ENCODE results near the gene GIGYF2. TPM values are rescaled to one million over a fixed set of nuclear protein-coding genes. Genes with fewer than 3 reads are reported as not detected.

GIGYF2 gene
- total RNA-seq, 1 experiment from 2014 or later: 68.3 TPM

DNA sequence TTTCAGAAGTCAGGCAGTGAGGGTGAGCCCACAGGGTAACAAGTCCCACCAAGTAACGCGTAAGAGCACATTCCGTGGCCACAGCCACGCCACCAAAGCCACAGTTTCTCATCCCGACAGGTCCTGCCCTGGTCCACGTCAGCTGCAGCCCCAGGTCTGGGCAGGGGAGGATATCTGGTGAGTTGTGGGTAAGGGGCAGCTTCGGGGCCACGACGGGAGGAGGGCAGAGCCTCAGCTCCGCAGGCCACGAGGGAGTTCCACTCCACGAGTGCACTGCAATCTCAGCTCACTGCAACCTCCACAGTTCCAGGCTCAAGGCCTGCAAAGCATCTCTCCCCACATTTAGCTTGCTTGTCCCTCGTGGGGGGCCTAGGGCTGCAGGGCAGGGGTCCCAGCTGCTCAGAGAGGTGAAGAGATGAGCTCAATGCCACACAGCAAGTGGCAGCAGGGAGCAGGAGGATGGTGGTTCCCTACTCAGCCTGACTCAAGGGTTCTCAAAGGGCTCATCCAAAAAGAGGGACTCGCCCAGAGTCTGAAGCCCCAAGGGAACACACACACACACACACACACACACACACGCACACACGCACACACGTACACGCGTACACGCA, 185.5 kb downstream of the GIGYF2 start:
- DNase-seq (ENCODE audit: low read depth, low spot score): no peak
- no peak for ATAC-seq
- BruUV-seq (replicated peaks): no TSS peak
- Histone ChIP-seq H3K36me3 (ENCODE audit: control insufficient read depth, insufficient read depth, low read length) (no peaks in the 10 kb centered on the region), H3K4me1 (ENCODE audit: control insufficient read depth, insufficient read depth, low read length) (peaks cover 17% of the 10 kb centered on the region), H3K9me3 (ENCODE audit: control insufficient read depth, insufficient read depth, low read depth, low read length) (no peaks in the 10 kb centered on the region), H3K27me3 (ENCODE audit: control insufficient read depth, insufficient read depth, low read length) (no peaks in the 10 kb centered on the region), H3K4me3 (ENCODE audit: low read depth in 2 of 2, low read length in 2 of 2) (no peak overlapping the region), H3K27ac (ENCODE audit: low read length) (no peak overlapping the region)
- in situ Hi-C loops (cut with HindIII; ENCODE audit: low pct_unique_long_range_greater_than_20kb, low sequenced_read_pairs): no loop called here
- CTCF ChIA-PET: no interaction called here
- intact Hi-C loops (cut with micrococcal nuclease; ENCODE audit: unreplicated experiment): no loop called here
- POLR2A ChIA-PET: no interaction called here
- TF ChIP-seq SIN3A (IDR thresholded peaks at IDR 0.05; ENCODE audit: borderline replicate concordance, insufficient read depth, low read depth, low read length) (no peak), POLR2AphosphoS5 (IDR thresholded peaks at IDR 0.05; ENCODE audit: low read depth, low read length) (no peak), CTCF (IDR thresholded peaks at IDR 0.05) (no peak), TCF7L2 (IDR thresholded peaks at IDR 0.05; ENCODE audit: low read depth, low read length) (no peak)
- TF ChIP-seq, protein P1, sequence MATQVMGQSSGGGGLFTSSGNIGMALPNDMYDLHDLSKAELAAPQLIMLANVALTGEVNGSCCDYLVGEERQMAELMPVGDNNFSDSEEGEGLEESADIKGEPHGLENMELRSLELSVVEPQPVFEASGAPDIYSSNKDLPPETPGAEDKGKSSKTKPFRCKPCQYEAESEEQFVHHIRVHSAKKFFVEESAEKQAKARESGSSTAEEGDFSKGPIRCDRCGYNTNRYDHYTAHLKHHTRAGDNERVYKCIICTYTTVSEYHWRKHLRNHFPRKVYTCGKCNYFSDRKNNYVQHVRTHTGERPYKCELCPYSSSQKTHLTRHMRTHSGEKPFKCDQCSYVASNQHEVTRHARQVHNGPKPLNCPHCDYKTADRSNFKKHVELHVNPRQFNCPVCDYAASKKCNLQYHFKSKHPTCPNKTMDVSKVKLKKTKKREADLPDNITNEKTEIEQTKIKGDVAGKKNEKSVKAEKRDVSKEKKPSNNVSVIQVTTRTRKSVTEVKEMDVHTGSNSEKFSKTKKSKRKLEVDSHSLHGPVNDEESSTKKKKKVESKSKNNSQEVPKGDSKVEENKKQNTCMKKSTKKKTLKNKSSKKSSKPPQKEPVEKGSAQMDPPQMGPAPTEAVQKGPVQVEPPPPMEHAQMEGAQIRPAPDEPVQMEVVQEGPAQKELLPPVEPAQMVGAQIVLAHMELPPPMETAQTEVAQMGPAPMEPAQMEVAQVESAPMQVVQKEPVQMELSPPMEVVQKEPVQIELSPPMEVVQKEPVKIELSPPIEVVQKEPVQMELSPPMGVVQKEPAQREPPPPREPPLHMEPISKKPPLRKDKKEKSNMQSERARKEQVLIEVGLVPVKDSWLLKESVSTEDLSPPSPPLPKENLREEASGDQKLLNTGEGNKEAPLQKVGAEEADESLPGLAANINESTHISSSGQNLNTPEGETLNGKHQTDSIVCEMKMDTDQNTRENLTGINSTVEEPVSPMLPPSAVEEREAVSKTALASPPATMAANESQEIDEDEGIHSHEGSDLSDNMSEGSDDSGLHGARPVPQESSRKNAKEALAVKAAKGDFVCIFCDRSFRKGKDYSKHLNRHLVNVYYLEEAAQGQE (IDR thresholded peaks at IDR 0.05; ENCODE audit: insufficient read depth in 1 of 2, low read depth in 2 of 2, low read length in 1 of 2): no peak

- no peak for ATAC-seq
- intact Hi-C loops (cut with micrococcal nuclease; ENCODE audit: unreplicated experiment) (no loop called here), in situ Hi-C loops (cut with HindIII; ENCODE audit: low pct_unique_long_range_greater_than_20kb, low sequenced_read_pairs) (no loop called here)
- Histone ChIP-seq H3K36me3 (ENCODE audit: control insufficient read depth, insufficient read depth, low read length) (no peaks in the 10 kb centered on the region), H3K27me3 (ENCODE audit: control insufficient read depth, insufficient read depth, low read length) (no peaks in the 10 kb centered on the region), H3K4me1 (ENCODE audit: control insufficient read depth, insufficient read depth, low read length) (peaks cover 17% of the 10 kb centered on the region), H3K9me3 (ENCODE audit: control insufficient read depth, insufficient read depth, low read depth, low read length) (no peaks in the 10 kb centered on the region), H3K4me3 (ENCODE audit: low read depth in 2 of 2, low read length in 2 of 2) (no peak overlapping the region), H3K27ac (ENCODE audit: low read length) (no peak overlapping the region)
- TF ChIP-seq, protein P1 (IDR thresholded peaks at IDR 0.05; ENCODE audit: insufficient read depth in 1 of 2, low read depth in 2 of 2, low read length in 1 of 2): no peak
- TF ChIP-seq POLR2AphosphoS5 (IDR thresholded peaks at IDR 0.05; ENCODE audit: low read depth, low read length) (no peak), SIN3A (IDR thresholded peaks at IDR 0.05; ENCODE audit: borderline replicate concordance, insufficient read depth, low read depth, low read length) (no peak), TCF7L2 (IDR thresholded peaks at IDR 0.05; ENCODE audit: low read depth, low read length) (no peak), CTCF (IDR thresholded peaks at IDR 0.05) (no peak)
- ChIA-PET POLR2A (no interaction called here), CTCF (no interaction called here)
- BruUV-seq (replicated peaks): no TSS peak
- DNase-seq (ENCODE audit: low read depth, low spot score): no peak
These were observed 186.1 kb downstream of the GIGYF2 start for GRCh38 chr2:232883116-232883721.
